ENCODE data around the gene TCEAL7.
A peak's percentile ranks its signal among the peaks of the same experiment; 100 is the strongest.

TCEAL7 gene

DNA sequence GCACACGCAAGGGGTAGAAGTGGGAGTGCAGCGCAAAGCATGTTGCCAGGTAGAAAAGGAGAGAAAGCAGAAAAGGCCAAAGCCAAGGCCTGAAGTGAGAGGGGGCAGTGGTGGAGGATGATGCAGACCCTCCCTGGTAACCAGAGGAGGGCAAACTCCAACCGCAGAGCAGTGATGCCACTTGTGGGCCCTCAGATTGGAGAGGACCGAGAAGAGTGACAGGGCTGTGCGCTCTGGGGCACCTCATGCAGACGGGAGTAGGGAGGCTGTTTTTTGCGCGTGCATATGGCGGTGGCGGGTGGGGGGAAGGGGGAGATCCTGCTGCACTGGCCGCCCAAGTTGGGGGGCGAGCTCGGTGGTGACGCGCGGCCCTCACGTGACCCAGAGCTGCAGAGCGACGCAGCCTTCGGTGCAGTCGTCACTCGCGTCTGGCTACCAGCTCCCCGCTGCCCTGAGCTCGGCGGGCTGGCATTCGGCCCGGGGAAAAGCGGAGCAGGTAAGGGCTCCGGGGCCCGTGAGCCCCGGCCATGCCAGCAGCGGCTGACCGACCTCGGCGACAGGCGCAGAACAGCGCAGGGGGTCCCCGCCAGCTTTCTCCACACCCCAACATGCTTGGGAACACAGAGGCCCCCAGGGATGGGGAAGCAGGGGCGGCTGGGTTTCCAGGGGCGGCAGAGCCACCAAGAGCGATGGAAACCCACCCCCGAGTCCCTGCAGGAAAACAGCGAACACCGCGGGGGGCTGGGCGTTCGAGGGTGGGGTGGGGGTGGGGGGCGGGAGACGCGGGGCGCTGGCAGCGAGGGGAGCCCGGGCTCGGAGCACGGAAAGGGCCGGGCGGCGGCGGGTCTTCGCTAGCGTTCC, 46.3 kb downstream of the TCEAL7 start, which contains the start of gene BEX3:
Gene BEX3 (plus strand): TSS at position 421 of the 861 bp plus-strand sequence. CDS start 984 bp downstream, outside the sequence.
- H3K4me3 ChIP-seq (ENCODE audit: low read length): peak within 1 kb of the TSS; percentile 62
- H3K4me1 ChIP-seq (ENCODE audit: control insufficient read depth, insufficient read depth, low read length): no peaks in the 10 kb centered on the region
- H3K9ac ChIP-seq (ENCODE audit: low read length): peak within 1 kb of the TSS; percentile 73
- H3K36me3 ChIP-seq (ENCODE audit: control insufficient read depth, insufficient read depth, low read length): no peaks in the 10 kb centered on the region
- H3K27ac ChIP-seq (ENCODE audit: low read depth, low read length): peak within 1 kb of the TSS; percentile 78
- H3K27me3 ChIP-seq (ENCODE audit: control insufficient read depth, insufficient read depth, low read length): peaks cover 4% of the 10 kb centered on the region

GRCh38 chrX:103376979-103377324, 46.9 kb downstream of the TCEAL7 start:
- H3K9ac ChIP-seq (ENCODE audit: low read length): no peak overlapping the region
- no peaks in the 10 kb centered on the region for H3K4me1 ChIP-seq (ENCODE audit: control insufficient read depth, insufficient read depth, low read length)
- peaks cover 4% of the 10 kb centered on the region for H3K27me3 ChIP-seq (ENCODE audit: control insufficient read depth, insufficient read depth, low read length)
- H3K4me3 ChIP-seq (ENCODE audit: low read length): peak overlapping the region; percentile 40
- peak overlapping the region; percentile 32 for H3K27ac ChIP-seq (ENCODE audit: low read depth, low read length)
- H3K36me3 ChIP-seq (ENCODE audit: control insufficient read depth, insufficient read depth, low read length): no peaks in the 10 kb centered on the region

GRCh38 chrX:103378990-103379389, 49.0 kb downstream of the TCEAL7 start:
- Histone ChIP-seq H3K36me3 (ENCODE audit: control insufficient read depth, insufficient read depth, low read length) (no peaks in the 10 kb centered on the region), H3K4me1 (ENCODE audit: control insufficient read depth, insufficient read depth, low read length) (no peaks in the 10 kb centered on the region), H3K27ac (ENCODE audit: low read depth, low read length) (no peak overlapping the region), H3K4me3 (ENCODE audit: low read length) (peak overlapping the region; percentile 15), H3K27me3 (ENCODE audit: control insufficient read depth, insufficient read depth, low read length) (peaks cover 4% of the 10 kb centered on the region), H3K9ac (ENCODE audit: low read length) (no peak overlapping the region)

Data from rectal smooth muscle tissue (tissue), 1 donor.